Measurements from ENCODE around the gene PTPRCAP. TPM values are rescaled to one million over a fixed set of nuclear protein-coding genes. Genes with fewer than 3 reads are reported as not detected.
A peak's percentile ranks its signal among the peaks of the same experiment; 100 is the strongest.
"Not testable (repeated sequence)": the region's sequence is repeated elsewhere in the genome, so short reads cannot be mapped to it uniquely, and the experiment has no call there.

The PTPRCAP gene
- total RNA-seq, 2 donors from 2014 or later: 1.8 to 4.7 TPM

GRCh38 chr11:67406420-67406968 is 31.0 kb downstream of the PTPRCAP start:
- no peak for DNase-seq
- intact Hi-C loops (cut with DNase I): loop anchor here in 1 of 2 donors (10.0 kb wide), 1 partner anchor 58 kb away; the partner anchor contains the start of gene TMEM134
- ATAC-seq: no peak

GRCh38 chr11:67405688-67406339 is 31.7 kb downstream of the PTPRCAP start:
- DNase-seq (no peak), ATAC-seq (no peak)
- intact Hi-C loops (cut with DNase I): loop anchor here in 1 of 2 donors (10.0 kb wide), 1 partner anchor 59 kb away; the partner anchor contains the start of gene TMEM134

GRCh38 chr11:67405196-67405567 is 32.3 kb downstream of the PTPRCAP start:
- intact Hi-C loops (cut with DNase I): loop anchor here in 1 of 2 donors (10.0 kb wide), 1 partner anchor 60 kb away; the partner anchor contains the start of gene TMEM134
- ATAC-seq (no peak), DNase-seq (no peak)

GRCh38 chr11:67404515-67405195 is 32.8 kb downstream of the PTPRCAP start:
- no peak for ATAC-seq
- DNase-seq: no peak
- intact Hi-C loops (cut with DNase I): loop anchor here (5.0 to 10.0 kb wide), 3 partner anchors 60 to 103 kb away; partner anchors contain the start of genes CDK2AP2 (in 1 of the 2), PITPNM1 (in 1 of the 2) and TMEM134 (in 1 of the 2)

- ATAC-seq: not testable (repeated sequence)
- intact Hi-C loops (cut with DNase I): loop anchor here (5.0 to 10.0 kb wide), 3 partner anchors 62 to 104 kb away; partner anchors contain the start of genes CDK2AP2 (in 1 of the 2), PITPNM1 (in 1 of the 2) and TMEM134 (in 1 of the 2)
These were observed 34.4 kb downstream of the PTPRCAP start for GRCh38 chr11:67403085-67403484.

GRCh38 chr11:67402192-67402839 is 35.2 kb downstream of the PTPRCAP start:
- intact Hi-C loops (cut with DNase I): loop anchor here (5.0 to 10.0 kb wide), 3 partner anchors 62 to 105 kb away; partner anchors contain the start of genes CDK2AP2 (in 1 of the 2), PITPNM1 (in 1 of the 2) and TMEM134 (in 1 of the 2)
- not testable (repeated sequence) for DNase-seq, ATAC-seq

More at GRCh38 chr11:67403085-67403484, 34.4 kb downstream of the PTPRCAP start:
- not testable (repeated sequence) for DNase-seq

GRCh38 chr11:67401495-67402191 is 35.8 kb downstream of the PTPRCAP start, which contains the start of gene PPP1CA:
TSS of gene PPP1CA (minus strand) at chr11:67401858. CDS start at chr11:67401782, 76 bp downstream.
- intact Hi-C loops (cut with DNase I): loop anchor here (5.0 to 10.0 kb wide), 3 partner anchors 63 to 106 kb away; partner anchors contain the start of genes CDK2AP2 (in 1 of the 2), PITPNM1 (in 1 of the 2) and TMEM134 (in 1 of the 2)
- ATAC-seq (peak; percentile 87 to 90), DNase-seq (peak; percentile 93)

GRCh38 chr11:67400942-67401494 is 36.5 kb downstream of the PTPRCAP start:
- ATAC-seq (peak; percentile 2 to 3), DNase-seq (no peak)
- intact Hi-C loops (cut with DNase I): loop anchor here (5.0 to 10.0 kb wide), 3 partner anchors 64 to 106 kb away; partner anchors contain the start of genes CDK2AP2 (in 1 of the 2), PITPNM1 (in 1 of the 2) and TMEM134 (in 1 of the 2)

GRCh38 chr11:67400251-67400941 is 37.1 kb downstream of the PTPRCAP start:
- intact Hi-C loops (cut with DNase I): loop anchor here (5.0 to 10.0 kb wide), 3 partner anchors 64 to 107 kb away; partner anchors contain the start of genes CDK2AP2 (in 1 of the 2), PITPNM1 (in 1 of the 2) and TMEM134 (in 1 of the 2)
- DNase-seq (no peak), ATAC-seq (peak; percentile 0 to 12)

GRCh38 chr11:67398661-67399563 is 38.6 kb downstream of the PTPRCAP start:
- ATAC-seq: no peak
- no peak for DNase-seq
- intact Hi-C loops (cut with DNase I): loop anchor here in 1 of 2 donors (10.0 kb wide), 1 partner anchor 106 kb away; the partner anchor contains the start of genes CDK2AP2 and PITPNM1

- intact Hi-C loops (cut with DNase I): loop anchor here in 1 of 2 donors (10.0 kb wide), 1 partner anchor 107 kb away; the partner anchor contains the start of genes CDK2AP2 and PITPNM1
- DNase-seq (no peak), ATAC-seq (no peak)
These were observed 39.4 kb downstream of the PTPRCAP start for GRCh38 chr11:67397986-67398660.

GRCh38 chr11:67397536-67397935 is 39.9 kb downstream of the PTPRCAP start:
- no peak for ATAC-seq
- intact Hi-C loops (cut with DNase I): loop anchor here in 1 of 2 donors (10.0 kb wide), 1 partner anchor 107 kb away; the partner anchor contains the start of genes CDK2AP2 and PITPNM1

GRCh38 chr11:67396587-67397389 is 40.7 kb downstream of the PTPRCAP start:
- no peak for ATAC-seq
- intact Hi-C loops (cut with DNase I): loop anchor here in 1 of 2 donors (10.0 kb wide), 1 partner anchor 108 kb away; the partner anchor contains the start of genes CDK2AP2 and PITPNM1
- DNase-seq: no peak

More at GRCh38 chr11:67397536-67397935, 39.9 kb downstream of the PTPRCAP start:
- DNase-seq: no peak

- ATAC-seq (no peak), DNase-seq (no peak)
- intact Hi-C loops (cut with DNase I): loop anchor here in 1 of 2 donors (10.0 kb wide), 1 partner anchor 109 kb away; the partner anchor contains the start of genes CDK2AP2 and PITPNM1
These were observed 41.3 kb downstream of the PTPRCAP start for GRCh38 chr11:67396259-67396581.

Measured in left cardiac atrium (tissue), 4 donors.